Body of pancreas (tissue), 4 donors: Measurements from ENCODE around the gene SOX12. TPM values are rescaled to one million over a fixed set of nuclear protein-coding genes. Genes with fewer than 3 reads are reported as not detected.

Experiments
- ATAC-seq: fragments of 150-250 bp; one replicate; pipeline ENCODE4 v1.9.1; 2016
- DNase-seq, 4 donors: peaks; one replicate each; pipeline ENCODE4 v3.0.0-alpha.2; 2019
- H3K27ac ChIP-seq, 4 donors: fragments of 200-600 bp; sonication (generic); 1 replicate in 3 of 4; 2 replicates in 1 of 4; pipeline versions ENCODE4 v1.5.1 to v1.6.1; 2016 to 2019; ENCODE audit warnings: mild to moderate bottlenecking in 1 of 4, mixed read lengths in 1 of 4, moderate library complexity in 1 of 4
- H3K27me3 ChIP-seq, 2 donors: fragments of 200-600 bp; sonication (generic); one replicate each; pipeline ENCODE4 v1.6.0; 2016; ENCODE audit warnings: mild to moderate bottlenecking in 1 of 2
- H3K36me3 ChIP-seq, 2 donors: fragments of 200-600 bp; sonication (generic); replicated peaks in 1 of 2; 2 replicates each; pipeline ENCODE4 v1.5.1; 2016; ENCODE audit warnings: low read depth in 2 of 2; ENCODE audit not compliant: insufficient read depth in 1 of 2
- H3K4me1 ChIP-seq: fragments of 200-600 bp; sonication (generic); one replicate; pipeline ENCODE4 v1.6.0; 2016
- H3K4me3 ChIP-seq, 2 donors: fragments of 200-600 bp; sonication (generic); 1 replicate in 1 of 2; 2 replicates in 1 of 2; pipeline ENCODE4 v1.5.1; 2016 to 2019
- H3K9me3 ChIP-seq, 3 donors: fragments of 200-600 bp; sonication (generic); 1 replicate in 2 of 3; 2 replicates in 1 of 3; pipeline ENCODE4 v1.5.1; 2016
- CTCF ChIP-seq, 7 experiments: fragments of 450-650 bp in 4 of 7; fragments of 200-600 bp in 3 of 7; sonication (generic) in 3 of 7; IDR thresholded peaks; one replicate each; pipeline ENCODE4 v1.5.1; 2016 to 2019; ENCODE audit warnings: antibody characterized with exemption in 7 of 7
- POLR2A ChIP-seq, 3 donors: fragments of 450-650 bp; IDR thresholded peaks; one replicate each; pipeline ENCODE4 v1.6.1; 2016; ENCODE audit warnings: antibody characterized with exemption in 3 of 3, mild to moderate bottlenecking in 2 of 3
- WGBS, 2 donors: methylation state at CpG; one replicate each; pipeline ENCODE4 v1.1.5; 2017; 5-methylcytosine and 5-hydroxymethylcytosine counted together
- intact Hi-C: fragments of 100-400 bp; cut with DNase I; formaldehyde crosslinking; loops from one replicate; pipeline ENCODE4 v1.15.1; 2023
- total RNA-seq, 2 donors: library from RNA; depleted of rRNA; stranded (reverse); fragments of >200 nt; gene quantifications; one replicate each; pipeline ENCODE4 v1.1.0, GENCODE V29; 2016

SOX12 gene
- total RNA-seq, 2 donors from 2014 or later, result 6.2 to 17.1 TPM

GRCh38 chr20:305745-306144, 19.6 kb upstream of the SOX12 start:
- no peak for TF ChIP-seq CTCF (IDR thresholded peaks at IDR 0.05)
- no peak for TF ChIP-seq POLR2A (IDR thresholded peaks at IDR 0.05)
- Histone ChIP-seq H3K27ac (no peak overlapping the region), H3K36me3 (no peaks in the 10 kb centered on the region), H3K27me3 (no peaks in the 10 kb centered on the region), H3K9me3 (no peaks in the 10 kb centered on the region), H3K4me1 (peaks cover 18% of the 10 kb centered on the region), H3K4me3 (no peak overlapping the region)
- ATAC-seq, result no peak
- WGBS, 2 donors, result 67 to 68% methylated on average over 9 to 11 of the region's 11 CpGs
- no peak for DNase-seq
- intact Hi-C loops, result no loop called here

- Histone ChIP-seq H3K36me3 (no peaks in the 10 kb centered on the region), H3K27me3 (no peaks in the 10 kb centered on the region), H3K9me3 (no peaks in the 10 kb centered on the region), H3K4me3 (no peak overlapping the region), H3K4me1 (peaks cover 14% of the 10 kb centered on the region), H3K27ac (no peak overlapping the region)
- 55 to 60% methylated on average over 7 of the region's 7 CpGs for WGBS, 2 donors
- intact Hi-C loops, result no loop called here
- ATAC-seq, result no peak
- DNase-seq, result no peak
- TF ChIP-seq POLR2A (IDR thresholded peaks at IDR 0.05) (no peak), CTCF (IDR thresholded peaks at IDR 0.05) (no peak)
Observed at GRCh38 chr20:308427-309038, 16.8 kb upstream of the SOX12 start.

- TF ChIP-seq POLR2A (IDR thresholded peaks at IDR 0.05), result no peak
- TF ChIP-seq CTCF (IDR thresholded peaks at IDR 0.05), result no peak
- no peak for ATAC-seq
- intact Hi-C loops, result no loop called here
Observed at GRCh38 chr20:309306-309840, 16.0 kb upstream of the SOX12 start.

GRCh38 chr20:309841-310644, 15.3 kb upstream of the SOX12 start:
- H3K4me3 ChIP-seq, result no peak overlapping the region
- intact Hi-C loops, result no loop called here
- 16 to 18% methylated on average over 27 to 31 of the region's 31 CpGs for WGBS, 2 donors

More at GRCh38 chr20:309306-309840, 16.0 kb upstream of the SOX12 start:
- Histone ChIP-seq H3K4me3 (no peak overlapping the region), H3K9me3 (no peaks in the 10 kb centered on the region), H3K27me3 (no peaks in the 10 kb centered on the region), H3K4me1 (peaks cover 14% of the 10 kb centered on the region), H3K36me3 (no peaks in the 10 kb centered on the region), H3K27ac (peak overlapping the region in 3 of 4 donors; percentile 18 to 62 (median 32))
- 19 to 25% methylated on average over 6 of the region's 6 CpGs for WGBS, 2 donors
- no peak for DNase-seq

More at GRCh38 chr20:309841-310644, 15.3 kb upstream of the SOX12 start:
- ATAC-seq, result peak; percentile 100
- Histone ChIP-seq H3K4me1 (peaks cover 14% of the 10 kb centered on the region), H3K27ac (peak overlapping the region in 3 of 4 donors; percentile 18 to 62 (median 32)), H3K9me3 (no peaks in the 10 kb centered on the region), H3K27me3 (no peaks in the 10 kb centered on the region), H3K36me3 (no peaks in the 10 kb centered on the region)
- peak in 1 of 3 donors; percentile 21 for TF ChIP-seq POLR2A (IDR thresholded peaks at IDR 0.05)
- no peak for TF ChIP-seq CTCF (IDR thresholded peaks at IDR 0.05)
- DNase-seq, result peak; percentile 90 to 96 (median 96)
